Left hindlimb (tissue), 1 donor: ENCODE measurements around the gene CD28.
A peak's percentile ranks its signal among the peaks of the same experiment; 100 is the strongest.
"Not testable (repeated sequence)": the region's sequence is repeated elsewhere in the genome, so short reads cannot be mapped to it uniquely, and the experiment has no call there.

Experiments used
- DNase-seq: peaks from one replicate; pipeline ENCODE4 v3.0.0-alpha.2; 2018

CD28 gene

DNA sequence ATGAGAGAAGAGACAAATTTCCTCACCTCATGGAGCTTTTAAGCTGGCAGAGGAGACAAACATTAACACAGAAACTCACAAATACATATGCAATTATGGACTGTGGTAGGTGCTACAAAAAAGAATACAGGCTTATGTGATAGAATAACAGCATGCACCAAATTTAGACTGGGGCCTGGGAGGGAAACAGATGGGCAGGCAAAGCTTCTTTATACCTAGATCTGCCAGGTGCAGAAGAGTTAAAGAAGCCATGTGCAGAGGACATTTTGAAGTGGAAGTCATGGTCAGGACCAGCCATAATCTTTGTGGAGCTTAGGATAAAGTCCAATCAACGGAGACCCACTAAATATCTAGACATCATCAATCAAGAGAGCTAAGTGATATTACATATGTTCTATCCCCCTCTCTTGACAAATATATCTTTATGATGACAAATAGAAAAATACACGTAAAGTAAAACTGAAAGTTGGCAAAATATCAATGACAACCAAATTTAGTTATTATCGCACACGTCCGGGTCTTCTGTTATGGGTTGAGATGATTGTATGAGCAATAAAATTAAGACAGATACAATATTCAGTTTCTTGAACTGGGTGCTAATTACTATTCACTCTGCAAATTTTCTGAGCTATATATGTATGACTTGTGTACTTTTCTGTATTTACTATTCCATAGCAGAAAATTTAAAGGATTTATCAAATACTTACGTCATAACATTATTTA, 44.1 kb downstream of the CD28 start:
- DNase-seq: no peak

DNA sequence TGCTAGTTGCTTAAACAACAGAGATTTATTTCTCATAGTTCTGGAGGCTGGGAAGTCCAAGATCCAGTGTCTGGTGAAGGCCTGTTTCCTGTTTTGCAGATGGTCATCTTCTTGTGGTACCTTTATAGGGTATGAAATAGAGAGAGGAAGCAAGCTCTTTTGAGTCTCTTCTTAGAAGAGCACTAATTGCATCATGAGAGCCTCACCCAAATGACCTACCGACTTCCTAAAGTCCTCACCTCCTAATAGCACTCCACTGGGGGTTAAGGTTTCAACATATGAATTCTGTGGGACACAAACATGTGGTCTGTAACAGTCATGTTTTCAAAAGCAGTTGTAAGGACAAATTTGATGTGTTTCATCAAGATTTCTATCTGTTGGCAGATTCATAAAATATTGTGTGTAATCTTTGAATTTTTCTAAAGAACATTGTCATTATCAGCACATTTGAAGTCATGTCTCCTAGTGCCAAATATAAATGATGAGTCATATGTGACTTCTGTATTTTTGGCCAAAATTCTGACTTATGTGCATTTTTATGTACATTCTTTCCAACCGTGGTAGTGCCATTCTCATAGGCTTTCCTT, 45.3 kb downstream of the CD28 start:
- no peak for DNase-seq

DNA sequence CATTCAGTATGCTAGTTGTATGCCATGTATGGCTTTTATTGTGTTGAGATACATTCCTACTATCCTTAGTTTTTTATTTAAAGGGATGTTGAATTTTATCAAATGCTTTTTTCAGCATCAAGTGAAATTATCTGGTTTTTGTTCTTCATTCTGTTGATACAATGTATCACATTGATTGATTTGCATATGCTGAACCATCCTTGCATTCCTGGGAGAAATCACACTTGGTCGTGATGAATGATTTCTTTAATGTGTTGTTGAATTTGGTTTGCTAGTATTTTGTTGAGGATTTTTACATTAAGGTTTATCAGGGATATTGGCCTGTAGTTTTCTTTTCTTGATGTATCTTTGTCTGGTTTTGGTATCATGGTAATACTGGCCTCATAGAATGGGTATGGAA, 49.7 kb downstream of the CD28 start:
- DNase-seq: no peak

DNA sequence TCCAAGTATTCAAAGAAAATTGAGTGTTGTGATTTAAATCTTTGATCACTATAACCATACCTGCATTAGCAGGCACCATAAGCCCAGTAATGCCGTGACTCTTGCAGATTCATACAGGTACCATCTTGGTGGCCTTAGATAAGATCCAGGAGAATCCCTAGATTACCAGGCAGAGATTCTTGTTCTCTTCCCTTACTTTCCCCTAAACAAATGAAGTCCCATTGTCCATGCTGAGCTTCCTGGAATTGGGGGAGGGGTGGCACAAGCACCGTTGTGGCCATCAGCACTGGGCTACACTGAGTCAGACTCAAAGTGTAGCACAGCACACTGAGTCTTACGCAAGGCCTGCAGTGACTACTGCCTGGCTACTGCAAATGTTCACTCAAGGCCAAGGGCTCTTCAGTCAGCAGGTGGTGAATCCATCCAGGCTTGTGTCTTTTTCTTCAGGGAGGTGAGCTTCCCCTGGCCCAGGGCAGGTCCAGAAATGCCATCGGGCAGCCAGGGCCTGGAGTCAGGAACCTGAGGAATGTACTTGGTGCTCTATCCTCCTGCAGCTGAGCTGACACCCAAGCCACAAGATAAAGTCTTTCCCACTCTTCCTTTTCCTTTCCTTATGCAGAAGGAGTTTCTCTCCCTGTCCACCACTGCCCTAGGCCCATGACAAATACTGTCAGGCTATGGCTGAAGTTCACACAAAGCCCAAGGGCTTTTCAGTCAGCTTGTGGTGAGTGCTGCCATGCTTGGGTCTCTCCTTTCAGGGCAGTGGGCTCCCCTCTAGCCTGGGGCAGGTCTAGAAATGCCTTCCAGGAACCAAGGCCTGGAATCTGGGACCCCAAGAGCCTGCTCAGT, 52.6 kb downstream of the CD28 start:
- no peak for DNase-seq

DNA sequence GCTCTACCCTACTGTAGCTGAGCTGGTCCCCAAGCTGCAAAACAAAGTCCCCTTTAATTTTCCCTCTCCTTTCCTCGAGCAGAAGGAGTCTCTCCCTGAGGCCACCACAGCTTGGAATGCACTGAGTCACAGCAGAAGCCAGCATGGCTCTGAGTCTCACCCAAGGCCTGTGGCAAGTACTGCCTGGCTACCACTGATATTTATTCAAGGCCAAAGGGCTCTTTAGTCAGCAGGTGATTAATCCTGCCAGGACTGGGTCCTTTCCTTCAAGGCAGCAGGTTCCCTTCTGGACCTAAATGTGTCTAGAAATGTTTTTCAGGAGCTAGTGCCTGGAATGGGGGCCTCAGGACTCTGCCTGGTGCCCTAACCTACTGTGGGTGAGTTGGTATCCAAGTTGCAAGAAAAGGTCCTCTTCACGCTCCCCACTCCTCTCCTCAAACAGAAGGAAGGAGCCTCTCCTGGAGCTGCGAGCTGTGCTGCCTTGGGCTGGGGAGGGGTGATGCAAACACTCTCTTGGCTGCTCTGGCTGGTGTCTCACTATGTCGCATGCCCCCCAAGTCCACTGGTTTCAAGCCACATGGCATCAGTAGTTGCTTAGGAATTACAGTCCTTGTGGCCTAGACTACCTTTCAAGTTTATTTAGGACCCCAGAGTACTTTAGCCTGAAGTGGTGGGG, 53.4 kb downstream of the CD28 start:
- DNase-seq: no peak

DNA sequence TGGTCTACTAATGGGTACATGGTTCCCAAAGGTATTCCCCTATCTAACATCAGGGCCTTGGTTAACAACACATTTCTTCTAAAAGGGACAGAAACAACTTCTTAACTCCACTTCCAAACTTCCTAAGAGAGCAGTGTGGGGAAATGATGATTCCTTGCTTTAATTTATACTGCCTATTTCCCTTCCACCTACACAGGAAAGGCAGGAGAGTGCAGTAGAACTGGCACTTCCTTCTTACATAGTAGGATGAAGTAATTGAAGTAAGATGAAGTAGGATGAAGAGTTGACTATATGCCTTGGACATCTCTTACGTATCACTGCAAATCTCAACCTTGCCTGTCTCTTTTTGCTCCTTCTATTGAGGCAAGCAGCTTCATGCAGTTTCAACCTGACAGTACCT, 54.7 kb downstream of the CD28 start:
- DNase-seq: no peak

DNA sequence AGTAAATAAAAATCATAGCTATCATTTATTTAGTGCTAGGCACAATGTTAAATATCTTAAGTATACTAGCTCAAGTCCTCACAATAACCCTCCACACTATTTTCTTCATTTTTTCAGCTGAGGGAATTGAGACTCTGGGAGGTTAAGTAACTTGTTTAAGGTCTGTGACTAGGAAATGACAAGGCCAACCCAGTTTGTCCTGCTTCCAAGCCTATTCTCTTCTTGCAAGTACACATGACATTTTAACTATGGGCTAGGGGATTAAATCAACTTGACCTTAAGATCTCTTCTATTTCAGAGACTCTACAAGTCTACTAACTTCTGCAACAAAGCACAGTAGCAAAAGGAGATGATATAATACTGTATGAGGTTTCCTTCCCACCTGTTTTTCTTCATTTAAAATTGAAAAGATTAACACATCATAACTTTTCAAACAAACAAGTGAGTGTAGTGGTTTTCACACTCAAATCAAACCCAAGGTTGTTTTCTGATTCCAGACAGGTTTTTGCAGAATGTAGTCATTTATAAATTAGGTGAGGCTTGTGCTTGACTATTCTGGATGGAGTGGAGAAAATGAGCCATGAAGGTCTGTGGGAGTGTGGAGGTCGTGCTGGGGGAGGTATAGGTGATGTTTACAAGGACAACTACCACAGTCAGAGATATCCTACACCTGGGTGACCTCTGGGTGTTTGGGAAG, 57.0 kb downstream of the CD28 start:
- DNase-seq: no peak

DNA sequence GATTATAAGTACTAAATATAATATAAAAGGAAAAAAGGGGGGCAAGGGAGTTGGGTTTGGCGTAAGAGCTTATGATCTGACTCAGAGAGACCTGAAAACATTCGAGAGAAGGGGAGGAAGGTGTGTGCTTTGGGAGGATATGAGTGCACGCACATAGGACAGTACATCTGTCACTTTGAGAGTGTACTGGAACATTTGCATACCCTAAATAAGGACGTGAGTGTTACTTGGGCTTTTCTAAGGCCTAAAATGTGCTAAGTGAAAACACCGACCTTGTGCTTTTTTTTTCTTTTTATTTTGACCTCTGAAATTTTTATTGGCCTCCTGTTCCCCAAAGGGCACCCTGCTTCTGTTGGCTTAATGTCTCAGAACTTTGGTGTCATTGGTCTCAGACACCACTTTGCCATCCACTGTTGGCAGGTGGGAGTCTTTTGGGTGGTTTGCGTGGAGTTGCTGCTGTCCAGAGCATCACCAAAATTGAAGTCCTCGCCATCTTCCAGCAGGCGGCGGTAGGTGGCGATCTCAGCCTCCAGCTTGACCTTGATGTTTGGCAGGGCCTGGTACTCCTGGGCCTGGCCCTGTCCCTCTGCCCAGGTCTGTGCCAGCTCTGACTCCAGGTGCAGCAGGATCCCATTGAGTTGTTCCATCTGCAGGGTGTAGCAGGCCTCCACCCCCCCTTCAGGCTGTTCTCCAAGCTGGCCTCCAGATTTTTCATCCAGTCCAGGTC, 57.7 kb downstream of the CD28 start:
- no peak for DNase-seq

DNA sequence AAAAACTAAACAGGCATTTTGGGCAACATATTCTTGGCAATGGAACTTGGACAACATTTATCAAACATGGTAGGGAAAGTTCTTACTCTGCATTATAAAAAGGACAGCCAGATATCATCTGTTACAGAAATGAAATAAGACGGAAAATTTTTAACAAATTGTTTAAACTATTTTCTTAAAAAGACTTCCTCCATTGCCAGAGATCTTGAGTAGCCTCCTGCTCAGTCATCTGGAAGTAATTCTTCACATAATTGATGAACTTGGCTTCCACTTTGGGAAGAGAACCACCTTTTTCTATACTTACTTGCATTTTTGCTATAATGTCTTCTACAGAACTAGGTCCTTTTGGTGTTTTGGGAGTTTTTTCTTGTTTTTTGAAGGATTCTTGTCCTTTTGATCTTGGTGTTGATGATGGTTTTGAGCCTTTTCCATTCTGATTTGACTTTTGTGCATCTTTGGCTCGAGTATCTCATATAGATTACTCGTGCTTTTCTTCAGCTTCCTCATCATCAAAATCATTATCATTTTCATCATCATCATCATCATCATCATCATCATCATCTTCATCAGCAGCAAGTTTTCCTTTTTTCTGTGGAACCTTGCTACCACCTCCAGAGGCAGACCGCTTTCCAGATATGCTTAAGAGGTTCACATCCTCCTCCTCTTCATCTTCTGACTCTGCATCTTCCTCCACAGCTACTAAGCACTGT, 66.2 kb downstream of the CD28 start:
- no peak for DNase-seq

DNA sequence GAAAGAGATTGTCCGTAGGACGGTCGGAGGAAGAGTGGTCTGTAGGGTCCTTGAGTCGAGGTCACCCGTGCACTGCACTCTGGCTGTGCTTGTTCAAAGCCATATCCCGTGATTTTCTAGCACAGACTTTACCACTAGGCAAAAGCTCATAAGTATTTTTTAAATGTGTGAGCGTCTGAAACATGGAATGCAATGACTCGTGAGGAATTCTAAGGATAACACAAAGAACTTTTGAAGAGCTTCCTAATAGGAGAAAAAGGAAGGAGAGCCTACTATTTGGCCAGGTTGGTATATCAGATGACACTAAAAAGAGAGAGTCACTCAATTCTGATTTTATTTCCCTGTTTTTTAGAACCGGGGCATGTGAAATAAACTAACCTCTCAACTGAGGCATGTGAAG, 68.3 kb downstream of the CD28 start:
- DNase-seq: no peak

DNA sequence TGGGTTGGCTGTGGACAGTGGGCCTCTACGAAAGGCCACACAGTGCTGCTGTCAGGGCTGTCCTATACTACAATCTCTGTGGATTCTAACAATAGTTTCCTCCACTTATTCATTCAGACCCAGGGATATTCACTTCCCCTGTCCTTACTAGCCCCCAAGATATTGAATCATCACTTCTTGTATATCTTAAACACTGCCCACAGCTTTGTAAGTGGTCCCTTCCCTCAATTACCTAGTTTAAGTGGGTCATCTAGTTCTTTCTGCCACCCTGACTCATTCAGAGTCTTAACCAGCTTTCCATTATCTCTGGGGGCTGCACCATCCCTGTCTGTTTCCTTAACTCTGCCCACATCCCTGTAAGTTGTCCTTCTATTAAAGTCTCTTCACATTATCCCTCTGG, 69.2 kb downstream of the CD28 start:
- no peak for DNase-seq

DNA sequence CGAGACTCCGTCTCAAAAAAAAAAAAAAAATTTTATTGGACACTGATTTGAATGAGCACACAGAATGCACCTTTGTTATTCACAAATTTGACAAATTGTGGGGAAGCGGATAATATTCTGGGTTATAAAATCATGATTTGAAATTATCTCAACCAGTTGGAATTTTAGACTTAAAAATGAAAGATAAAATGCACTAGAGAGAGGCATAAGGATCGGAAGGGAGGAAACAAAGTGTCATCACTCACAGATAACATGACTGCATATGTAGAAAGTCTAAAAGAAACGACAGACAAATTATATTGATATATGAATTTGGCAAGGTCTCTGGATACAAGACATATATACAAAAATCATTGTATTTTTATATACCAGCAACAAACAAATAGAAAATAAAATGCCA, 70.6 kb downstream of the CD28 start:
- DNase-seq: no peak

DNA sequence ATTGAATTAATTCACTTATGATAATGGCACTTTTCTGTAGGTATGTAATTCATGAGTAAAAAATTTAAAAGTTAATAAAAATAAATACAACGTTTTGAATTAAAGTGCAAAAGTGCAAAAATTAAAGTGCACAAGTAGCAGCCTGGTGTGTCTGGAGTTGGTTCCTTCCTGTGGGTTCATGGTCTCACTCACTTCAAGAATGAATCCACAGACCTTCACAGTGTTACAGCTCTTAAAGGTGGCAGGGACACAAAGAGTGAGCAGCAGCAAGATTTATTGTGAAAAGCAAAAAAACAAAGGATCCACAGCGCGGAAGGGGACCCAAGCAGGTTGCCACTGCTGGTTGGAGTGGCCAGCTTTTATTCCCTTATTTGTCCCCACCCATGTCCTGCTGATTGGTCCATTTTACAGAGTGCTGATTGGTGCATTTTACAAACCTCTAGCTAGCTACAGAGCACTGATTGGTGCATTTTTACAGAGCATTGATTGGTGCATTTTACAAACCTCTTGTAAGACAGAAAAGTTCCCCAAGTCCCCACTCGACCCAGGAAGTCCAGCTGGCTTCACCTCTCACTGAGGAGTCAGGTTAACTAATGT, 73.1 kb downstream of the CD28 start:
- DNase-seq: not testable (repeated sequence)

DNA sequence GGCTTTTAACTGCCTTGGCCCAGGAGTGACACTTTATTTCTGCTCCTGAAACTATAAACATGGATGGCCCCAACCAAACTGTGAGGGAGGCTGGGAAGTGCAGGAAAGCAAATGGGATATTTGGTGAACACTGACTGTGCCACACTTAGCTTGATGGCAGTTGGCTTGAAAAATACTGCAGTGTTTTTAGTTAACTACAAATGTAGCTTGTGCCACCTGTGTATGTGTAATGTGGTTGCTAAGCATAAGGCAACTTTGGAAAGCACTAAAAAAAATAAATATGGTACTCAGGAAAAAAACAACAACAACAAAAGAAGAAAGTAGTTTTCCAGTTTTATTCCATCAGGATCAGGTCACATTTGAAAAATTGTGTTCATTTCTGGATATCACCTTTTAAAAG, 73.8 kb downstream of the CD28 start:
- DNase-seq: no peak

DNA sequence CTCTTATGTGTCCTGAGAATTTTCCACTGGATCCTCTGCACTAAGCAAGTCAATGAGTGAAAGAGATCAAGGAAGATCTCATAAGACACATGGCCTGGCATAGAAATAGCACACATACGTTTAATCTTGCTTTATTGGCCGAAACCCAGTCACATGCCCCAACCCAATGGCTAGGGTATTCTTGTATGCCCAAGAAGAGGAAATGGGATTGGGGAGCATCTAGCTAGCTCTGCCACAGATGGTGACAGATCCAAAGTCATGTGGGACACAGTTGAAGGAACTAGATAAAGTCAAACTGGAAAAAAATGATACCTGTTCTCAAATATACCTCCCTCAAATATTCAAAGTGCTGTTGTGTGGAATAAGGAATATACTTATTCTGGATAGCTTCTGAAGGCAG, 74.7 kb downstream of the CD28 start:
- no peak for DNase-seq

DNA sequence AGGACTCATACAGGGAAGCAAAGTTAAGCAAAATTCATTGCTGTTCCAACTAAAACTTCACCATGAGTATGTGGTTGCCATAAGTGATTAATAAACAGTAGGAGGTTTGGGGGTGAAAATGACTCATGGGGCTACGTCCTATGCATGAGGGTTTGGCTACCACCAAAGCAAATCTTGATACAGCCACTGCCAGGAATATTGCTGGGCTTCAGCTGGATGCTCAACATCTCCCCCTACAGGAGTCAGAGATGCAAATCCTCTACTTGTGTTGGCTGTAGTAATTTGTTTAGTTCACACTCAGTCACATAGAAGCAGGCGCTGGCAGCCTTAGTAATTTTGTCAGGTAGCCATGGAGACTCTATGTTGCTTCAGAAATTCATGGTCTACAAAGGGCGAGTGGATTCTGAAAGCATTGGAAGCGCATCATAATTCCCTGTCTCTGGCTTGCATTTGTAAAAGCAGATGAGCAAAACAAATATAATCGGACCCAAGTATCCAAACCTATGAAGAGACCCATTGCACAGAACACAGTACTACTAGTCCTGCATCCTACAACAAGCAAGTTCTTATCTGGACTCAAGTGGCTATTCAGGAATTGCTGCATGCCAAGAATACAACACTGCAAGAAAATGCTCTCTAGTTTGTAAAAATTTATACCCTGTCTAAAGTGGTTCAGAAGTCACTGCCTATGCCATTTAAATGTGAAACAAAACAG, 76.0 kb downstream of the CD28 start:
- peak; percentile 50 for DNase-seq

DNA sequence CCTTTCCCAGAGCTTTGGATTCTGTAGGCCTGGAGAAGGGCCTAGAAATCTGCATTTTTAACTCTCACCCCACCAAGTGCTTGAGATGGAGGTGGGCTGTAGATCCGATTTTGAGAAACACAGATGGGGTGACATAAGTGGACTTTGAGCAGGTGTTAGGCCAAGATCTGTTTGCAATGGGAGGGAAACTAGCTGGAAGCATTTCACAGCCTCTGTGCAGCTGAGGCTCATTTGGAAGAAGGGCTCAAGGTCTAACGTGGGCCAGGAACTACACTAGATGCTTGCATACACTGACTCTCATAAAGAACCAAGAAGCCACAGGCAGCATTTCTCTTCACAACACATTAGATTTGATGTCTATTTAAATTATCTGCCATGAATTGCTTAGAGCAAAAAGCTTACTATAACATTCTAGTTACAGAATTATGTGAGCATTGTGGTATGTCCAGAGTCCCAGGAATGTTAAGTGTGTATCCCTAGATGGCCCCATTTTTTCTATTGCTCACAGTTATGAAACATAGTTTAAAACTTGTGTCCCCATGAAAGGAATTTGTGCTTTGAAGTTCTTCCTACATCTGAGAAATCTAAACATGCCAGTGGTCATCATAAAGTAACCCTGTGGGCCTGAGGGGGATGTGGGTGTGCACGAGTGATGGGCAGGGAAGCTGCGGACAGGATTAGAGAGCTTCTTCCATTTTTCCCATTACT, 77.2 kb downstream of the CD28 start:
- DNase-seq: no peak

DNA sequence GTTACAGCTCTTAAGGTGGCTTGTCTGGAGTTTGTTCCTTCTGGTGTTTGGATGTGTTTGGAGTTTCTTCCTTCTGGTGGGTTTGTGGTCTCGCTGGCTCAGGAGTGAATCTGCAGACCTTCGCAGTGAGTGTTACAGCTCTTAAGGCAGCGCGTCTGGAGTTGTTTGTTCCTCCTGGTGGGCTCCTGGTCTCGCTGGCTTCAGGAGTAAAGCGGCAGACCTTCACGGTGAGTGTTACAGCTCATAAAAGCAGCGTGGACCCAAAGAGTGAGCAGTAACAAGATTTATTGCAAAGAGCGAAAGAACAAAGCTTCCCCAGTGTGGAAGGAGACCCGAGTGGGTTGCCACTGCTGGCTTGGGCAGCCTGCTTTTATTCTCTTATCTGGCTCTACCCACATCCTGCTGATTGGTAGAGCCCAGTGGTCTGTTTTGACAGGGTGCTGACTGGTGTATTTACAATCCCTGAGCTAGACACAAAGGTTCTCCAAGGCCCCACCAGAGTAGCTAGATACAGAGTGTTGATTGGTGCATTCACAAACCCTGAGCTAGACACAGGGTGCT, 78.4 kb downstream of the CD28 start:
- DNase-seq: not testable (repeated sequence)

DNA sequence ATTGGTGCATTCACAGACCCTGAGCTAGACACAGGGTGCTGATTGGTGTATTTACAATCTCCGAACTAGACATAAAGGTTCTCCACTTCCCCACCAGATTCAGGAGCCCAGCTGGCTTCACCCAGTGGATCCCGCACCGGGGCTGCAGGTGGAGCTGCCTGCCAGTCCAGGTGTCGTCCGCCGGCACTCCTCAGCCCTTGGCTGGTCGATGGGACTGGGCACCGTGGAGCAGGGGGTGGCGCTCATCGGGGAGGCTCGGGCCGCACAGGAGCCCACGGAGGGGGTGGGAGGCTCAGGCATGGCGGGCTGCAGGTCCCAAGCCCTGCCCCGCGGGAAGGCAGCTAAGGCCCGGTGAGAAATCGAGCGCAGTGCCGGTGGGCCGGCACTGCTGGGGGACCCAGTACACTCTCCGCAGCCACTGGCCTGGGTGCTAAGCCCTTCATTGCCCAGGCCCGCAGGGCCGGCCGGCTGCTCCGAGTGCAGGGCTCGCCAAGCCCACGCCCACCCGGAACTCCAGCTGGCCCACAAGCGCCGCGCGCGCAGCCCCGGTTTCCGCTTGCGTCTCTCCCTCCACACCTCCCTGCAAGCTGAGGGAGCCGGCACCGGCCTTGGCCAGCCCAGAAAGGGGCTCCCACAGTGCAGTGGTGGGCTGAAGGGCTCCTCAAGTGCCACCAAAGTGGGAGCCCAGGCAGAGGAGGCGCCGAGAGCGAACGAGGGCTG, 79.1 kb downstream of the CD28 start:
- not testable (repeated sequence) for DNase-seq
